Astrocyte (in vitro differentiated cells and primary cell): ENCODE measurements around the gene BPIFB3.

ENCODE experiments used
- CTCF ChIP-seq: IDR thresholded peaks from 2 replicates; pipeline ENCODE4 v1.5.1; 2011; ENCODE audit warnings: low read depth, mild to moderate bottlenecking, inconsistent platforms, low read length, moderate library complexity; ENCODE audit not compliant: insufficient read depth
- EZH2 ChIP-seq: IDR thresholded peaks from 2 replicates; pipeline ENCODE4 v1.6.1; 2012; ENCODE audit warnings: mild to moderate bottlenecking, low read length, inconsistent platforms; ENCODE audit not compliant: insufficient read depth

GRCh38 chr20:33061658-33062028 lies 7.9 kb downstream of the BPIFB3 start:
- TF ChIP-seq CTCF (no peak), EZH2 (no peak)
